Measurements from ENCODE around the gene MYO9B.
A peak's percentile ranks its signal among the peaks of the same experiment; 100 is the strongest.

DNA sequence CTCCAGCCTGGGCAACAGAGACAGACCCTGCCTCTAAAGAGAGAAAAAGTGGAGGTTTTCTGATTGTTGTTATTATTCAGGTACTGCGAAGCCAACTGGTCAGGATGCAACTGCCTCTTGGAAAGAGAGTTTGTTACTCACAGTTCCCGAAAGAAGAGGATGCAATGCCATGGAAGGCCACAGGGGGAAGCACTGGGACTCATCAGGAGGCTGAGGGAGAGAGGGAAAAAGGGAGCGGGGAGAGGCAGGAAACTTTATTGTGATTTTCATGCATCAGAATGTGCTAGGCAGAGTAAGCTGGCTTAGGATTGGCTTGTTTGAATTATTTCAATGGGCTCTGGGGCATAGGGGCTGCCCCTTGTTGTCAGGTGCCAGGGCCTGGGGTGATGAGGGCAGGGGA is 27.6 kb downstream of the MYO9B start:
- peak; percentile 64 for TF ChIP-seq CTCF (conservative IDR thresholded peaks at IDR 0.05; ENCODE audit: low read length)
- TF ChIP-seq EZH2phosphoT487 (IDR thresholded peaks at IDR 0.05; ENCODE audit: borderline replicate concordance) = no peak
